Kidney epithelial cell (primary cell): ENCODE results near the gene TIMM10B. TPM values are rescaled to one million over a fixed set of nuclear protein-coding genes. Genes with fewer than 3 reads are reported as not detected.

Experiments
- DNase-seq: peaks from one replicate; pipeline ENCODE4 v3.0.0-alpha.2; 2010; ENCODE audit warnings: low read depth
- H3K27me3 ChIP-seq: 2 replicates; pipeline ENCODE4 v1.6.0; 2011; ENCODE audit warnings: low read length; ENCODE audit not compliant: control insufficient read depth, insufficient read depth
- H3K36me3 ChIP-seq: 2 replicates; pipeline ENCODE4 v1.5.1; 2011; ENCODE audit warnings: low read length; ENCODE audit not compliant: control insufficient read depth, insufficient read depth
- H3K4me3 ChIP-seq: 2 replicates; pipeline ENCODE4 v1.5.1; 2011; ENCODE audit warnings: low read depth, mild to moderate bottlenecking, control low read depth, low read length
- CTCF ChIP-seq: IDR thresholded peaks from 2 replicates; pipeline ENCODE4 v1.5.1; 2011; ENCODE audit warnings: mild to moderate bottlenecking, moderate library complexity, low read length, control low read depth, inconsistent platforms; ENCODE audit not compliant: insufficient read depth, poor library complexity, severe bottlenecking
- total RNA-seq: library from RNA; depleted of rRNA; stranded (reverse); fragments of >200 nt; gene quantifications from 2 replicates; pipeline ENCODE4 v1.2.3, GENCODE V29; 2015

TIMM10B gene
- total RNA-seq, 1 donor from 2014 or later, result 48.6 TPM

- peak; percentile 72 for TF ChIP-seq CTCF
- DNase-seq, result no peak
- Histone ChIP-seq H3K4me3 (no peak overlapping the region), H3K36me3 (no peaks in the 10 kb centered on the region), H3K27me3 (no peaks in the 10 kb centered on the region)
Measured at GRCh38 chr11:6438979-6439571, 42.2 kb upstream of the TIMM10B start.

GRCh38 chr11:6440906-6441358 lies 40.4 kb upstream of the TIMM10B start, which contains the start of gene HPX:
Gene HPX (minus strand): TSS chr11:6440987. CDS start chr11:6440963, 24 bp downstream.
- no peak for DNase-seq
- TF ChIP-seq CTCF, result no peak
- Histone ChIP-seq H3K4me3 (no peak within 1 kb of the TSS), H3K36me3 (no peaks in the 10 kb centered on the region), H3K27me3 (no peaks in the 10 kb centered on the region)

- Histone ChIP-seq H3K36me3 (no peaks in the 10 kb centered on the region), H3K27me3 (no peaks in the 10 kb centered on the region), H3K4me3 (no peak overlapping the region)
- DNase-seq, result no peak
- TF ChIP-seq CTCF, result no peak
Measured at GRCh38 chr11:6442441-6442840, 38.9 kb upstream of the TIMM10B start.

- peak; percentile 90 for TF ChIP-seq CTCF
- no peak overlapping the region for H3K4me3 ChIP-seq
- H3K27me3 ChIP-seq, result no peaks in the 10 kb centered on the region
- DNase-seq, result no peak
- H3K36me3 ChIP-seq, result no peaks in the 10 kb centered on the region
Measured at GRCh38 chr11:6443269-6444003, 37.9 kb upstream of the TIMM10B start.

- no peak for DNase-seq
- TF ChIP-seq CTCF, result no peak
- Histone ChIP-seq H3K36me3 (no peaks in the 10 kb centered on the region), H3K27me3 (no peaks in the 10 kb centered on the region), H3K4me3 (no peak overlapping the region)
Measured at GRCh38 chr11:6448574-6448973, 32.7 kb upstream of the TIMM10B start.
